Measurements from ENCODE around the gene GRIN1. TPM values are rescaled to one million over a fixed set of nuclear protein-coding genes. Genes with fewer than 3 reads are reported as not detected.
A peak's percentile ranks its signal among the peaks of the same experiment; 100 is the strongest.

GRIN1 gene
- total and polyA plus RNA-seq, 10 of the 15 experiments (the other 5 are each of a cell fraction or from before 2014, with no cell fraction given), result 0.05 to 0.10 (median 0.06) TPM; not detected in 6

GRCh38 chr9:137127301-137128157, 11.4 kb upstream of the GRIN1 start (continued):
- TF ChIP-seq SMC3 (IDR thresholded peaks at IDR 0.05; ENCODE audit: borderline replicate concordance, low read length) (no peak), ZSCAN29 (IDR thresholded peaks at IDR 0.05) (no peak), CEBPB (IDR thresholded peaks at IDR 0.05; ENCODE audit: borderline replicate concordance in 1 of 2, low read depth in 2 of 2, low read length in 2 of 2) (no peak), CBX3 (IDR thresholded peaks at IDR 0.05; ENCODE audit: borderline replicate concordance, low read depth) (no peak), NFIC (IDR thresholded peaks at IDR 0.05; ENCODE audit: low read depth, low read length) (0 out of 2 replicates have a peak, but pooled peaks have one; percentile 23), SMAD5 (IDR thresholded peaks at IDR 0.05; ENCODE audit: low read depth) (no peak), MYB (IDR thresholded peaks at IDR 0.05; ENCODE audit: borderline replicate concordance, low read depth, low read length) (no peak), TCF12 (IDR thresholded peaks at IDR 0.05; ENCODE audit: low read depth, low read length) (no peak), LARP7 (IDR thresholded peaks at IDR 0.05) (no peak), REST (IDR thresholded peaks at IDR 0.05; ENCODE audit: low read depth, low read length) (no peak), SP1 (IDR thresholded peaks at IDR 0.05; ENCODE audit: low read depth, low read length) (no peak), BCL11A (IDR thresholded peaks at IDR 0.05; ENCODE audit: low read depth, low read length) (no peak), NRF1 (conservative IDR thresholded peaks at IDR 0.05; ENCODE audit: low read depth, low read length) (no peak), DPF2 (IDR thresholded peaks at IDR 0.05) (no peak), NFYB (IDR thresholded peaks at IDR 0.05; ENCODE audit: insufficient read depth, low read depth, low read length) (no peak)
- TF ChIP-seq, protein P1, sequence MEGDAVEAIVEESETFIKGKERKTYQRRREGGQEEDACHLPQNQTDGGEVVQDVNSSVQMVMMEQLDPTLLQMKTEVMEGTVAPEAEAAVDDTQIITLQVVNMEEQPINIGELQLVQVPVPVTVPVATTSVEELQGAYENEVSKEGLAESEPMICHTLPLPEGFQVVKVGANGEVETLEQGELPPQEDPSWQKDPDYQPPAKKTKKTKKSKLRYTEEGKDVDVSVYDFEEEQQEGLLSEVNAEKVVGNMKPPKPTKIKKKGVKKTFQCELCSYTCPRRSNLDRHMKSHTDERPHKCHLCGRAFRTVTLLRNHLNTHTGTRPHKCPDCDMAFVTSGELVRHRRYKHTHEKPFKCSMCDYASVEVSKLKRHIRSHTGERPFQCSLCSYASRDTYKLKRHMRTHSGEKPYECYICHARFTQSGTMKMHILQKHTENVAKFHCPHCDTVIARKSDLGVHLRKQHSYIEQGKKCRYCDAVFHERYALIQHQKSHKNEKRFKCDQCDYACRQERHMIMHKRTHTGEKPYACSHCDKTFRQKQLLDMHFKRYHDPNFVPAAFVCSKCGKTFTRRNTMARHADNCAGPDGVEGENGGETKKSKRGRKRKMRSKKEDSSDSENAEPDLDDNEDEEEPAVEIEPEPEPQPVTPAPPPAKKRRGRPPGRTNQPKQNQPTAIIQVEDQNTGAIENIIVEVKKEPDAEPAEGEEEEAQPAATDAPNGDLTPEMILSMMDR (IDR thresholded peaks at IDR 0.05 in 2 of 3, conservative IDR thresholded peaks at IDR 0.05 in 1 of 3; ENCODE audit: control insufficient read depth in 2 of 3, extremely low read depth in 1 of 3, insufficient read depth in 1 of 3, low read depth in 3 of 3, low read length in 3 of 3), result no peak
- TF ChIP-seq, protein P2, sequence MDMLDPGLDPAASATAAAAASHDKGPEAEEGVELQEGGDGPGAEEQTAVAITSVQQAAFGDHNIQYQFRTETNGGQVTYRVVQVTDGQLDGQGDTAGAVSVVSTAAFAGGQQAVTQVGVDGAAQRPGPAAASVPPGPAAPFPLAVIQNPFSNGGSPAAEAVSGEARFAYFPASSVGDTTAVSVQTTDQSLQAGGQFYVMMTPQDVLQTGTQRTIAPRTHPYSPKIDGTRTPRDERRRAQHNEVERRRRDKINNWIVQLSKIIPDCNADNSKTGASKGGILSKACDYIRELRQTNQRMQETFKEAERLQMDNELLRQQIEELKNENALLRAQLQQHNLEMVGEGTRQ (IDR thresholded peaks at IDR 0.05; ENCODE audit: borderline replicate concordance, low read depth, low read length), result no peak
- TF ChIP-seq, protein P3, sequence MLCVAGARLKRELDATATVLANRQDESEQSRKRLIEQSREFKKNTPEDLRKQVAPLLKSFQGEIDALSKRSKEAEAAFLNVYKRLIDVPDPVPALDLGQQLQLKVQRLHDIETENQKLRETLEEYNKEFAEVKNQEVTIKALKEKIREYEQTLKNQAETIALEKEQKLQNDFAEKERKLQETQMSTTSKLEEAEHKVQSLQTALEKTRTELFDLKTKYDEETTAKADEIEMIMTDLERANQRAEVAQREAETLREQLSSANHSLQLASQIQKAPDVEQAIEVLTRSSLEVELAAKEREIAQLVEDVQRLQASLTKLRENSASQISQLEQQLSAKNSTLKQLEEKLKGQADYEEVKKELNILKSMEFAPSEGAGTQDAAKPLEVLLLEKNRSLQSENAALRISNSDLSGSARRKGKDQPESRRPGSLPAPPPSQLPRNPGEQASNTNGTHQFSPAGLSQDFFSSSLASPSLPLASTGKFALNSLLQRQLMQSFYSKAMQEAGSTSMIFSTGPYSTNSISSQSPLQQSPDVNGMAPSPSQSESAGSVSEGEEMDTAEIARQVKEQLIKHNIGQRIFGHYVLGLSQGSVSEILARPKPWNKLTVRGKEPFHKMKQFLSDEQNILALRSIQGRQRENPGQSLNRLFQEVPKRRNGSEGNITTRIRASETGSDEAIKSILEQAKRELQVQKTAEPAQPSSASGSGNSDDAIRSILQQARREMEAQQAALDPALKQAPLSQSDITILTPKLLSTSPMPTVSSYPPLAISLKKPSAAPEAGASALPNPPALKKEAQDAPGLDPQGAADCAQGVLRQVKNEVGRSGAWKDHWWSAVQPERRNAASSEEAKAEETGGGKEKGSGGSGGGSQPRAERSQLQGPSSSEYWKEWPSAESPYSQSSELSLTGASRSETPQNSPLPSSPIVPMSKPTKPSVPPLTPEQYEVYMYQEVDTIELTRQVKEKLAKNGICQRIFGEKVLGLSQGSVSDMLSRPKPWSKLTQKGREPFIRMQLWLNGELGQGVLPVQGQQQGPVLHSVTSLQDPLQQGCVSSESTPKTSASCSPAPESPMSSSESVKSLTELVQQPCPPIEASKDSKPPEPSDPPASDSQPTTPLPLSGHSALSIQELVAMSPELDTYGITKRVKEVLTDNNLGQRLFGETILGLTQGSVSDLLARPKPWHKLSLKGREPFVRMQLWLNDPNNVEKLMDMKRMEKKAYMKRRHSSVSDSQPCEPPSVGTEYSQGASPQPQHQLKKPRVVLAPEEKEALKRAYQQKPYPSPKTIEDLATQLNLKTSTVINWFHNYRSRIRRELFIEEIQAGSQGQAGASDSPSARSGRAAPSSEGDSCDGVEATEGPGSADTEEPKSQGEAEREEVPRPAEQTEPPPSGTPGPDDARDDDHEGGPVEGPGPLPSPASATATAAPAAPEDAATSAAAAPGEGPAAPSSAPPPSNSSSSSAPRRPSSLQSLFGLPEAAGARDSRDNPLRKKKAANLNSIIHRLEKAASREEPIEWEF (IDR thresholded peaks at IDR 0.05; ENCODE audit: insufficient replicate concordance, low read depth, low read length), result no peak
